ENCODE results near the gene GAST. TPM values are rescaled to one million over a fixed set of nuclear protein-coding genes. Genes with fewer than 3 reads are reported as not detected.

The GAST gene, protein sequence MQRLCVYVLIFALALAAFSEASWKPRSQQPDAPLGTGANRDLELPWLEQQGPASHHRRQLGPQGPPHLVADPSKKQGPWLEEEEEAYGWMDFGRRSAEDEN
- not detected for total RNA-seq

DNA sequence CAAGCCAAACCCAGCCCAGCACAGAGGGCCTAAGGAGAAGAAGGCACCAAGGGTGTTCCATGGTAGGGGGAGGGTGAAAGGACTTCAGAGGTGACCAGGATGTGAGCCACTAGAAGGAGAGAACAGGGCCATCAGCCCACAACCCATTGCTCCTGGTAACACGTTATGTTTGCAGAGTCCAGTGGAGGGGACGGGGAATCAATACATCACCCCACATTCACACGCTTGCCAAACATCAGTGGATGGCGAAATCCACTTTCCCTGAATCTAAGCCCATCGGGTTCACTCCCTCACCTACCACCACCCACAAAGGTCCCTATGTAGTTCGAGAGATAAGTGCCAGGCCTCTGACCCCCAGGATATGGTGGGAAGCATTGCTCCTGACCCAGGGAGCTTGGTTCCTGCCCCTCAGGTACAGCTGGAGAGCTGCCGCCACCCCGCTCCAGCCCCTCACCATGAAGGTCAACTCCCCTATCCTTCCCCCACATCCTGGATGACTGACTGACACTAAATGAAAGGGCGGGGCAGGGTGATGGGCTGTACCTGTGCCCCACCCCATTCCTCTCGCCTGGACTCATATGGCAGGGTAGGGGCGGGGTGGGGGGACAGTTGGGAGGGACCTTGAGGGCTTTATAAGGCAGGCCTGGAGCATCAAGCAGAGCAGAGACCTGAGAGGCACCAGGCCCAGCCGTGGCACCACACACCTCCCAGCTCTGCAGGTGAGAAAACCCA is at the start of gene GAST:
TSS of gene GAST (plus strand) at position 663 of the 732 bp plus-strand sequence. CDS start 3,106 bp downstream, outside the sequence.
- no peak within 1 kb of the TSS for H3K4me3 Mint-ChIP-seq
- ChIA-PET POLR2A (no interaction called here), CTCF (no interaction called here)
- no peaks in the 10 kb centered on the region for H3K36me3 Mint-ChIP-seq (ENCODE audit: low read depth)
- H3K4me1 Mint-ChIP-seq, result peaks cover 5% of the 10 kb centered on the region
- no peak for DNase-seq
- no peak for ATAC-seq
- intact Hi-C loops (cut with DNase I, micrococcal nuclease), result no loop called here
- no peaks in the 10 kb centered on the region for H3K9me3 Mint-ChIP-seq (ENCODE audit: low read depth)
- peaks cover 6% of the 10 kb centered on the region for H3K27me3 Mint-ChIP-seq
- H3K27ac Mint-ChIP-seq, result no peak within 1 kb of the TSS

DNA sequence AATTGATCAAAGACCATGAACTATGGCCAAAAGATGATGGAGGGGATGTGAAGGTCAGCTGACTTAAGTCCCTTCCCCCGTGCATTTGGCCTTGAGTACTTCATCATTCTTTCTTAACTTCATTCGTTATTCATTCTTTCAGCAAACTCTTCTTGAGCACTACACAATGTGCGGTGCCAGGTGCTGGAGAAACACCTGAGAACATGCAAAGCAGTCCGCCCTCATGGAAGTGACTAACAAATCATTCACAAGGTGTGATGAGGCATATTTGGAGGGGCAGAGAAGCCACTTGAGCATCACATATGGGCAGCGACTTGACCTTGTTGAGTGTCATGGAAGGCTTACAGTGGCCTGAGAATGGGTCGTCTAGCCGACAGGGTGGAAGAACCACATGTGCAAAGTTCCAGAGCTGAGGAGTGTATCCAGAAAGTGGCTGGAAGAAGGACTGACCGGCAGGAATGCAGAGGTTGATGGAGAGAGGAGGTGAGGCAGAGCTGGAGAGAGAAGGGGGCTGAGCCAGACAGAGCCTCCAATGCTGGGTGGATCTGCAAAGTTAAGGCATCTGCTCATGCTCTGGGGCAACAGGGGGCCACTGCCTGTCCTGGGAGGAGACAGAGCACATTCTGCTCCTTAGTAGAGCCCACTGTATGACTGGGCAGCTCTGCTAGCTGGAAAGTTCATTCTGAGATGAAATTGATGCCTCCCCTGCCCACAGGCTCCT is 48.5 kb upstream of the GAST start:
- Mint-ChIP-seq H3K27me3 (peaks cover 3% of the 10 kb centered on the region), H3K36me3 (ENCODE audit: low read depth) (no peaks in the 10 kb centered on the region), H3K4me3 (no peak overlapping the region), H3K9me3 (ENCODE audit: low read depth) (no peaks in the 10 kb centered on the region), H3K4me1 (peaks cover 28% of the 10 kb centered on the region), H3K27ac (no peak overlapping the region)
- intact Hi-C loops (cut with DNase I, micrococcal nuclease), result loop anchor here (5.0 to 10.0 kb wide), 2 partner anchors 261 to 319 kb away; no protein-coding TSS in a partner anchor
- ChIA-PET POLR2A (interaction anchor here (0.6 kb wide), 1 partner anchor 1370 kb away, joined by 3 read pairs; no protein-coding TSS in a partner anchor), CTCF (interaction anchor here (0.7 to 9.2 kb wide), 19 partner anchors 10 to 871 kb away, joined by 3 to 252 read pairs (median 6); partner anchors contain the start of gene KRT17)
- ATAC-seq (no peak), DNase-seq (no peak)

DNA sequence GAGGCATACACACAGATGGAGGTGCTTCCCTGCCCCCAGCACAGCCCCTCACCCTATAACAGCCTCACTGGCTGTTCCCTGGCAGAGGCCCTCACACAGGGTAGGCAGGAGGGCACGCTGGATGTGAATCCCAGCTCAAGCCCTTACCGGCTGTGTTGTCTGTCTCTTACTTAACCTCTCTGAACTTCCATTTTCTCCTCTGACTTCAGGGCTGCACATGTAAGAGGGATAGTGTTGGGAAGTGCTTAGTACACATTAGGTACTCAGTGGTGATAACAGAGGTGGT is 48.0 kb upstream of the GAST start:
- POLR2A ChIA-PET, result interaction anchor here (0.6 kb wide), 1 partner anchor 1371 kb away, joined by 3 read pairs; no protein-coding TSS in a partner anchor
- CTCF ChIA-PET, result interaction anchor here (1.8 to 9.2 kb wide), 8 partner anchors 15 to 862 kb away, joined by 6 to 252 read pairs (median 18); no protein-coding TSS in a partner anchor
- Mint-ChIP-seq H3K4me3 (no peak overlapping the region), H3K4me1 (peaks cover 31% of the 10 kb centered on the region), H3K27me3 (peaks cover 3% of the 10 kb centered on the region), H3K36me3 (ENCODE audit: low read depth) (no peaks in the 10 kb centered on the region), H3K9me3 (ENCODE audit: low read depth) (no peaks in the 10 kb centered on the region), H3K27ac (no peak overlapping the region)
- ATAC-seq (no peak), DNase-seq (no peak)
- intact Hi-C loops (cut with DNase I, micrococcal nuclease), result loop anchor here (5.0 to 10.0 kb wide), 2 partner anchors 262 to 319 kb away; no protein-coding TSS in a partner anchor

DNA sequence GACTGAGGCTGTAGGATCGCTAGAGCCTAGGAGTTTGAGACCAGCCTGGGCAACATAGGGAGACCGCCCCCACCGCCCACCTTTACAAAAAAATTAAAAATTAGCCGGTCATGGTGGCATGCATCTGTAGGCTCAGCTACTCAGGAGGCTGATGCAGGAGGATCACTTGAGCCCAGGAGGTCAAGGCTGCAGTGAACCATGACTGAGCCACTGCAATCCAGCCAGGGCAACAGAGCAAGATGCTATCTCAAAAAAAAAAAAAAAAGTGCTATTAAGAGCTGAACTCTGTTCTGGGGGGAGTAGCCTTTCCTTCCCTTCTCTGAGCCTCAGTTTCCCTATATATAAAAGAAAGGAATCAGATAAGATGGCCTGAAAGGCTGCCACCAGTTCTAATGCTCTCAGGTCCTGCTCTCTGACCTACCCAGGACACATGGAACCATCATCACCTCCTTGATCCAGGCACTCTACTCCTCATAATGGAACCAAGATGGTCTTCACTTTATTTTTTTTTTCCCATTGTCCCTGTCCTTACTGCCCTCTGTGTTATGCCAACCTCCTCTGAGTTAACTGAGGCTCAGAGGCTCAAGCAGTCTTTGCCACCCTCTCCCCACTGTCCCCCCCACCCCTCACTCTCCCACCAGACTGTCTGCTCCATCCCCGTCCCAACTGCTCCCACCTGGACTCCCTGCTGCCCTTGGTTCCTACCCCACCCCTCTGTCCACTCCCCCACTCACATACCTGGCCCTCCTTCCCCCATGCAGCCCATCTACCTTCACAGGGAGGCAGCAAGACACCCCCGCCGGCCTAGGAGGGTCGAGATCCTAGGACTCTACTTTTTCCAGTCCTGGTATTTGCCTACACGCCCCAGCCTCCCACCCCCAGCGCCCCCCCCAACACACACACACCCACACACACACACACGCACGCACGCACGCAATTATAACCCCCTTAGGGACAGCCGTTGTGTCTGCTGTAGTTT is 47.3 kb upstream of the GAST start:
- ChIA-PET POLR2A (interaction anchor here (0.6 to 1.9 kb wide), 5 partner anchors 14 to 1101 kb away, joined by 3 to 23 read pairs (median 10); partner anchors contain the start of gene EIF1), CTCF (interaction anchor here (0.6 to 9.2 kb wide), 19 partner anchors 11 to 1122 kb away, joined by 3 to 252 read pairs (median 6); partner anchors contain the start of genes EIF1 and JUP)
- intact Hi-C loops (cut with DNase I, micrococcal nuclease), result loop anchor here (5.0 to 10.0 kb wide), 3 partner anchors 263 to 343 kb away; no protein-coding TSS in a partner anchor
- Mint-ChIP-seq H3K4me3 (peak overlapping the region; percentile 78), H3K9me3 (ENCODE audit: low read depth) (no peaks in the 10 kb centered on the region), H3K4me1 (peaks cover 38% of the 10 kb centered on the region), H3K36me3 (ENCODE audit: low read depth) (no peaks in the 10 kb centered on the region), H3K27ac (peak overlapping the region; percentile 95), H3K27me3 (peaks cover 3% of the 10 kb centered on the region)
- ATAC-seq (no peak), DNase-seq (no peak)

DNA sequence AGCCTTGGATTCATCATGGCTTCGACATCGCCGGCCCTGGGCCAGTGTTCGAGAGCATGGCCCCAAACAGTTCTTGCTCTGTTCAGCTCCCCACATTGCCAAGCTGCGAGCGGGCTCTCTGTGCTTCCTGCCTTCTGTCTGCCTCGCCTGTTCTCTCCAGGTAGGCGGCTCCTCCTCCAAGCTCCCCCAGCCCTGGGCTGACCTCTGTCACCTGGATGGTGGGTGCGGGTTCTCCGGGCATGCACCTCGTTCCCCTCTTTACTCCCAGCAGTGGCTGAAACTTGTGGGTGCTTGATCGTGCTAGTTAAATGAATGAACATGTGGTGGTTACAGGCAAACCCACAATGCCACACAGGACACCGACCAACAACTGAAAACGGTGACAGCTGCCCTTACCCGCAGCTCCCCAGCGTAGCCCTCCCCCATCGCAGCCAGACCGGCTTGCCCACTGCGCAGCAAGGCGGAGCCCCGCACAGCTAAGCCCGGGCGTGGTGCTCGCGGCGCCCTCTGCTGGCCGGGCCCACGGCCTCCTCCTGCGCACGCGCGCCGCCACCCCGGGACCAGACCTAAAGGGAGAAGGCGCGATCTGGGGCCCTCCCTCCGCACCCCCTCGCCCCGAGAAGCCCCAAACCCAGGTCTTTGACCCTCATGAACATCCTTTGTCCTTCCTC is 46.4 kb upstream of the GAST start:
- Mint-ChIP-seq H3K4me3 (peak overlapping the region; percentile 78), H3K9me3 (ENCODE audit: low read depth) (no peaks in the 10 kb centered on the region), H3K27ac (peak overlapping the region; percentile 95), H3K27me3 (peaks cover 3% of the 10 kb centered on the region), H3K36me3 (ENCODE audit: low read depth) (no peaks in the 10 kb centered on the region), H3K4me1 (peaks cover 42% of the 10 kb centered on the region)
- ATAC-seq (peak; percentile 85), DNase-seq (peak; percentile 95)
- ChIA-PET POLR2A (interaction anchor here (0.6 to 1.9 kb wide), 5 partner anchors 13 to 1102 kb away, joined by 3 to 23 read pairs (median 10); partner anchors contain the start of gene EIF1), CTCF (interaction anchor here (0.6 to 9.2 kb wide), 17 partner anchors 10 to 1123 kb away, joined by 3 to 252 read pairs (median 5); partner anchors contain the start of genes EIF1 and JUP)
- intact Hi-C loops (cut with DNase I, micrococcal nuclease), result loop anchor here (1.0 to 10.0 kb wide), 10 partner anchors 14 to 1447 kb away; partner anchors contain the start of genes EIF1 (in 2 of the 2) and WIPF2 (in 1 of the 2)

DNA sequence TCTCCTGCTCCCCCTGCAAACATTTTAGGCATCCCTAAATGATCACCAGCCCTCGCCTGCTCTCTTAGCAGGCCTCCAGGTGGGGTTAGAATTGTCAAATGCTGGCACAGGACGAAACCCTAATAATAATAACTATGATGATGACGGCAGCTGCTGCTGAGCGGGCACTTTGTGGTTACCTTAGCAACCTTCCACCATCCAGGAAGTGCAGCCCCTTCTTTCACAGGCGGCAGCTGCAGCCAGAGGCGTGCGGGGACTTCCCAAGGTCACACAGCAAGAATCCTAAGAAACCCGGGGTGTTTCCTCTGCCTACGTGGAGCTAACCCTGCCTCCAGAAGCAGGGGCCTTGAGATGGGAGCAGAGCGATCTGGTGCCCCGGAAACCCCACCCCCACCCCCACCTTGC is 45.9 kb upstream of the GAST start:
- Mint-ChIP-seq H3K36me3 (ENCODE audit: low read depth) (no peaks in the 10 kb centered on the region), H3K4me3 (peak overlapping the region; percentile 78), H3K27ac (peak overlapping the region; percentile 95), H3K4me1 (peaks cover 44% of the 10 kb centered on the region), H3K9me3 (ENCODE audit: low read depth) (no peaks in the 10 kb centered on the region), H3K27me3 (peaks cover 3% of the 10 kb centered on the region)
- intact Hi-C loops (cut with DNase I, micrococcal nuclease), result loop anchor here (1.0 to 10.0 kb wide), 10 partner anchors 13 to 1447 kb away; partner anchors contain the start of genes EIF1 (in 2 of the 2) and WIPF2 (in 1 of the 2)
- DNase-seq (peak; percentile 81), ATAC-seq (peak; percentile 57)
- POLR2A ChIA-PET, result interaction anchor here (0.6 to 1.9 kb wide), 7 partner anchors 13 to 1102 kb away, joined by 3 to 23 read pairs (median 6); partner anchors contain the start of genes CNP and EIF1
- CTCF ChIA-PET, result interaction anchor here (0.6 to 9.2 kb wide), 18 partner anchors 10 to 1137 kb away, joined by 3 to 252 read pairs (median 4); partner anchors contain the start of genes EIF1 and JUP

DNA sequence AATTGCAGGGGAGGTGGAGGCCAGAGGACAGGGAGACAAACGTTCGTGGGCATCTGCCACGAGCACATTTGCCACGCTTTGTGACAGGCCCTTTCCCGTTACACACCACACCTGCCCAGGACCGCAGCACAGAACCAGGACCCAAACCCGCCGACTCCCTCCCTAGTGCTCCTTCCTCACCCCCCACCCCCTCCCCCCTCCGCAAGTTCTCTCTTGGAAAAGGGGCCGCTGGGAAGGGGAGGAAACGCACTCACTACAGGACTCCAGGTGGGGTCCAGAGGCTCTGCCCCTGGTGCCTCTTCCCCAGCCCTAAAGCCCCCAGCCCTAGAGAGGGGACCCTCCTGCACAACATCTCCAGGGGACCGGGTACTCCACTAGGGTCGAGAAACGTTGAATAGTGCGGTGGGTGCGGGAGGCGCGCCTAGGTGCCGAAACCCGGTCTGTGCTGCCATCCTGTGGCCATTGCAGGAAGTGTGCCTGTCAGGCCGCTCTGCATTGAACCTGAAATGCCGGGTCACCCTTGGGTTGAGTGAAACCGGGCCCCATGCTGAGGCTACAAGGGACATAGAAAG is 45.3 kb upstream of the GAST start:
- H3K36me3 Mint-ChIP-seq (ENCODE audit: low read depth), result no peaks in the 10 kb centered on the region
- peak; percentile 66 for ATAC-seq
- peak overlapping the region; percentile 78 for H3K4me3 Mint-ChIP-seq
- ChIA-PET CTCF (interaction anchor here (0.6 to 9.2 kb wide), 16 partner anchors 9 to 1137 kb away, joined by 3 to 252 read pairs (median 5); partner anchors contain the start of gene EIF1), POLR2A (interaction anchor here (0.6 to 1.9 kb wide), 8 partner anchors 12 to 1250 kb away, joined by 3 to 12 read pairs (median 4); partner anchors contain the start of gene CNP)
- H3K4me1 Mint-ChIP-seq, result peaks cover 48% of the 10 kb centered on the region
- H3K27ac Mint-ChIP-seq, result peak overlapping the region; percentile 95
- H3K27me3 Mint-ChIP-seq, result peaks cover 3% of the 10 kb centered on the region
- DNase-seq, result peak; percentile 95
- no peaks in the 10 kb centered on the region for H3K9me3 Mint-ChIP-seq (ENCODE audit: low read depth)
- intact Hi-C loops (cut with DNase I, micrococcal nuclease), result loop anchor here (1.0 to 10.0 kb wide), 11 partner anchors 13 to 1448 kb away; partner anchors contain the start of genes EIF1 (in 2 of the 2) and WIPF2 (in 1 of the 2)

DNA sequence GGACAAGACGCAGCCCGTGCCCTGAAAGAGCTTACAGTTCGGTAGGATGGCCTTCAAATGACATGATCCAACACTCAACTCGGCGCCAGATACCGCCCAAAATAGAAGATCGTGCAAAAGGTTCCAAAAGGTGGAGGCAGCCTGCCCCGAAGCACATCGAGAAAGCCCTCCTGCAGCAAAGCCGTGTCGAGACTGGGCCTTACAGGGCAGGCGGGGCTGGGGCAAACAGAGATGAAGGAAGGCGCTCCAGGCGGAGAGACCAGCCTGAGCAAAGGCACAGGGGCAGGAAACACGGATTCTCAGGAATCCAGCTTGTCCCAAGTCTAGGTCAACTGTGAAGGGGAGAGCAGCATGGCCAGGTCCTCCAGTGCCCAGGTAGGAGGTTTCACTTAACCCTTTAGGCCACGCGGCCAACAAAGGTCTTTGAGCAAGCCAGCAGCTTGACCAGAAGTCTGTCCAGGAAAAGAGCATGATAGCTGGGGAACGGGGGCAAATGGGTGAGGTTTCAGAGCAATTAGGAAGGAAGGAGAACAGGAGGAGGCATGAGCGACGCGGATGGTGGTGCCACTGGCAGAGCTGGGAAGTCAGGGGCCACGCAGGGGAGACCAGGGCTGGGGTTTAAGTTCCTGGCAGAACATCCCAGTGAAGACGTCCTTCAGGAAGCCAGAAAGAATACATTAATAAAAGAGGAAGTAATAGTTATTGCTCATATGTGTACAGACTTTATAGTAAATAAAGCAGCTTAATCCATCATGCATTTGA is 44.7 kb upstream of the GAST start:
- no peaks in the 10 kb centered on the region for H3K9me3 Mint-ChIP-seq (ENCODE audit: low read depth)
- intact Hi-C loops (cut with DNase I, micrococcal nuclease), result loop anchor here (1.0 to 10.0 kb wide), 8 partner anchors 12 to 1449 kb away; partner anchors contain the start of gene WIPF2 (in 1 of the 2)
- ChIA-PET POLR2A (interaction anchor here (0.6 to 0.9 kb wide), 2 partner anchors 12 to 1250 kb away, joined by 3 to 4 read pairs; no protein-coding TSS in a partner anchor), CTCF (interaction anchor here (0.6 to 9.2 kb wide), 9 partner anchors 12 to 849 kb away, joined by 3 to 252 read pairs (median 7); partner anchors contain the start of genes EIF1 and KRT17)
- ATAC-seq (no peak), DNase-seq (no peak)
- H3K27me3 Mint-ChIP-seq, result peaks cover 3% of the 10 kb centered on the region
- H3K27ac Mint-ChIP-seq, result peak overlapping the region; percentile 86
- peaks cover 53% of the 10 kb centered on the region for H3K4me1 Mint-ChIP-seq
- H3K36me3 Mint-ChIP-seq (ENCODE audit: low read depth), result no peaks in the 10 kb centered on the region
- H3K4me3 Mint-ChIP-seq, result peak overlapping the region; percentile 78

Data from activated CD4-positive, alpha-beta T cell treated with anti-CD3 and anti-CD28 coated beads for 36 hours (primary cell).